Measurements from ENCODE around the gene PLS3. TPM values are rescaled to one million over a fixed set of nuclear protein-coding genes. Genes with fewer than 3 reads are reported as not detected.

Gene PLS3
- total and polyA plus RNA-seq, 4 donors = 30.9 to 90.4 (median 58.4) TPM

DNA sequence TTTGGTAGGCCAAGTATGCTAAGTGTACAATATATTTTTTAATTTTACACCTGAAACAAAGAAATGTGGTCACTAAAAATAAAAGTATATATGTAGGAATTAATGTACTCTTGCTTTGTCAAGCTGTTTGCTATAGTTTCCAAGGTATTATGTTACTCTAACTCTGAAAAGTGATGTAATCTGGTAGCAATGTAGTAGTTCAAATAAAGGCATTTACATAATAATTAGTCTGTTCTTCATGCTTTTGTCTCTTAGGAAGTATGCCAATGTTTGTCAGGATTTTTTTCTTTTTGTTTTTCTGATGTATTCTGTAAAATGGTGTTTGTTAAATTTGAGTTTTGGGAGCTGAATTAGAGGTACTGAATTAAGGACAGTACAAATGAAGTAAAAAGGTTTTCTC is 89.5 kb downstream of the PLS3 start:
- peaks cover 18% of the 10 kb centered on the region for H3K27me3 ChIP-seq (ENCODE audit: control insufficient read depth, insufficient read depth, low read length)
- no peak overlapping the region for H3K27ac ChIP-seq (ENCODE audit: low read depth, low read length)
- H3K4me3 ChIP-seq (ENCODE audit: low read depth, low read length) = no peak overlapping the region
- no peaks in the 10 kb centered on the region for H3K4me1 ChIP-seq (ENCODE audit: control insufficient read depth, insufficient read depth, low read length)
- H3K9me3 ChIP-seq (ENCODE audit: control insufficient read depth, insufficient read depth, low read length) = no peaks in the 10 kb centered on the region
- no peaks in the 10 kb centered on the region for H3K36me3 ChIP-seq (ENCODE audit: control insufficient read depth, insufficient read depth, low read length)
- no peak for DNase-seq (ENCODE audit: low read depth in 4 of 6, low spot score in 6 of 6)

GRCh38 chrX:115650916-115651315 is 89.9 kb downstream of the PLS3 start:
- H3K27me3 ChIP-seq (ENCODE audit: control insufficient read depth, insufficient read depth, low read length) = peaks cover 18% of the 10 kb centered on the region
- H3K27ac ChIP-seq (ENCODE audit: low read depth, low read length) = no peak overlapping the region
- H3K36me3 ChIP-seq (ENCODE audit: control insufficient read depth, insufficient read depth, low read length) = no peaks in the 10 kb centered on the region
- 0% methylated on average over 1 of the region's 2 CpGs for WGBS (ENCODE audit: insufficient coverage)
- DNase-seq (ENCODE audit: low read depth in 4 of 6, low spot score in 6 of 6) = peak in 3 of 6 donors; percentile 20 to 74 (median 70)
- no peak overlapping the region for H3K4me3 ChIP-seq (ENCODE audit: low read depth, low read length)
- H3K4me1 ChIP-seq (ENCODE audit: control insufficient read depth, insufficient read depth, low read length) = no peaks in the 10 kb centered on the region
- no peaks in the 10 kb centered on the region for H3K9me3 ChIP-seq (ENCODE audit: control insufficient read depth, insufficient read depth, low read length)

DNA sequence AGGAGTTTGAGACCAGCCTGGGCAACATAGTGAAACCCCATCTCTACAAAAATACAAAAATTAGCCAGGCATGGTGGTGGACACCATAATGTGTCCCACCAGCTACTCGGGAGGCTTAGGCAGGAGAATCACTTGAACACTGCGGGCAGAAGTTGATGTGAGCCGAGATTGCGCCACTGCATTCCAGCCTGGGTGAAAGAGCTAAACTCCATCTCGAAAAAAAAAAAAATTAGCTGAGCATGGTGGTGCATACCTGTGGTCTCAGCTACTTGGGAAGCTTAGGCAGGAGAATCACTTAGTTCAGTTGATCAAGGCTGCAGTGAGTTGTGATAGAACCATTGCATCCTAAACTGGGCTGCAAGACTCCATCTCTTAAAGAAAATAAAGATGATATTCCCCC is 91.2 kb downstream of the PLS3 start:
- H3K4me1 ChIP-seq (ENCODE audit: control insufficient read depth, insufficient read depth, low read length) = no peaks in the 10 kb centered on the region
- H3K36me3 ChIP-seq (ENCODE audit: control insufficient read depth, insufficient read depth, low read length) = no peaks in the 10 kb centered on the region
- no peaks in the 10 kb centered on the region for H3K9me3 ChIP-seq (ENCODE audit: control insufficient read depth, insufficient read depth, low read length)
- 100% methylated on average over 4 of the region's 5 CpGs for WGBS (ENCODE audit: insufficient coverage)
- H3K27ac ChIP-seq (ENCODE audit: low read depth, low read length) = no peak overlapping the region
- H3K27me3 ChIP-seq (ENCODE audit: control insufficient read depth, insufficient read depth, low read length) = peaks cover 19% of the 10 kb centered on the region
- no peak for DNase-seq (ENCODE audit: low read depth in 4 of 6, low spot score in 6 of 6)
- no peak overlapping the region for H3K4me3 ChIP-seq (ENCODE audit: low read depth, low read length)

DNA sequence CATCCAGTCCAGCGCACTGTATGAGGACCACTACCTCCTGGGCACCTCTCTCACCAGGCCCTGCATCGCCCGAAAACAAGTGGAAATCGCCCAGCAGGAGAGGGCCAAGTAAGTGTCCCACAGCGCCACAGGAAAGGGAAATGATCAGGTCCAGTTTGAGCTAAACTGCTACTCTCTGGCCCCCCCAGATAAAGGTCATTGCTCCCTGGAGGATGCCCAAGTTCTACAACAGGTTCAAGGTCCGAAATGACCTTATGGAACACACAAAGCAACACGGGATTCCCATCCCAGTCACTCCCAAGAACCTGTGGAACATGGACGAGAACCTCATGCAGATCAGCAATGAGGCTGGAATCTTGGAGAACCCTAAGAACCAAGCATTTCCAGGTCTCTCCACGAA is 104.1 kb downstream of the PLS3 start:
- Histone ChIP-seq H3K27ac (ENCODE audit: low read depth, low read length) (no peak overlapping the region), H3K4me3 (ENCODE audit: low read depth, low read length) (no peak overlapping the region), H3K9me3 (ENCODE audit: control insufficient read depth, insufficient read depth, low read length) (no peaks in the 10 kb centered on the region), H3K27me3 (ENCODE audit: control insufficient read depth, insufficient read depth, low read length) (peaks cover 11% of the 10 kb centered on the region), H3K4me1 (ENCODE audit: control insufficient read depth, insufficient read depth, low read length) (no peaks in the 10 kb centered on the region), H3K36me3 (ENCODE audit: control insufficient read depth, insufficient read depth, low read length) (no peaks in the 10 kb centered on the region)
- 80% methylated on average over 9 of the region's 9 CpGs for WGBS (ENCODE audit: insufficient coverage)
- DNase-seq (ENCODE audit: low read depth in 4 of 6, low spot score in 6 of 6) = no peak

- peaks cover 17% of the 10 kb centered on the region for H3K27me3 ChIP-seq (ENCODE audit: control insufficient read depth, insufficient read depth, low read length)
- peak in 2 of 6 donors; percentile 48 to 50 for DNase-seq (ENCODE audit: low read depth in 4 of 6, low spot score in 6 of 6)
Measured at GRCh38 chrX:115679460-115679859, 118.5 kb downstream of the PLS3 start.

GRCh38 chrX:115687595-115687994 is 126.6 kb downstream of the PLS3 start:
- Histone ChIP-seq H3K4me1 (ENCODE audit: control insufficient read depth, insufficient read depth, low read length) (no peaks in the 10 kb centered on the region), H3K27ac (ENCODE audit: low read depth, low read length) (no peak overlapping the region), H3K36me3 (ENCODE audit: control insufficient read depth, insufficient read depth, low read length) (no peaks in the 10 kb centered on the region), H3K27me3 (ENCODE audit: control insufficient read depth, insufficient read depth, low read length) (peaks cover 27% of the 10 kb centered on the region), H3K4me3 (ENCODE audit: low read depth, low read length) (no peak overlapping the region), H3K9me3 (ENCODE audit: control insufficient read depth, insufficient read depth, low read length) (no peaks in the 10 kb centered on the region)
- WGBS (ENCODE audit: insufficient coverage) = no CpG with 5 or more reads among the region's 4 CpGs
- peak in 1 of 6 donors; percentile 70 for DNase-seq (ENCODE audit: low read depth in 4 of 6, low spot score in 6 of 6)

More at GRCh38 chrX:115679460-115679859, 118.5 kb downstream of the PLS3 start:
- Histone ChIP-seq H3K4me3 (ENCODE audit: low read depth, low read length) (no peak overlapping the region), H3K27ac (ENCODE audit: low read depth, low read length) (no peak overlapping the region), H3K4me1 (ENCODE audit: control insufficient read depth, insufficient read depth, low read length) (no peaks in the 10 kb centered on the region), H3K9me3 (ENCODE audit: control insufficient read depth, insufficient read depth, low read length) (no peaks in the 10 kb centered on the region), H3K36me3 (ENCODE audit: control insufficient read depth, insufficient read depth, low read length) (no peaks in the 10 kb centered on the region)
- no CpG with 5 or more reads among the region's 7 CpGs for WGBS (ENCODE audit: insufficient coverage)

DNA sequence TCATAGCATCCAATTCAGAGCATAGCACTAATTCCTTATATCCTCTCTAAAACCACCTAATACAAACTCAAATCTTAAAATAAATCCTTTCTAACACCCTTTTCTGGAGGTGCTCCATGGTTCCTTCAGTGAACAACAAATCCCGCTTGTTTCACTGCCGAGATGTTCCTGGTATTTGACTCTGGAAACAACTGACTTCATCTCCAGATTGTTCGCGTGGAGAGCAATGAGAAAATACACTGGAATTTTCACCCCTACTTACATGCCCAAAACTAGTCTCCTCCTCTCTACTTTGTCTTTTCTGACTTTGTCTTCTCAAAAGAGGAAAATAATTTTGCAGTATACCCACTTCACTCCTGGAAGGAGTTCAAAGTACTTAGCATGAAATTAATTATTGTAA is 129.0 kb downstream of the PLS3 start:
- H3K36me3 ChIP-seq (ENCODE audit: control insufficient read depth, insufficient read depth, low read length) = no peaks in the 10 kb centered on the region
- no peaks in the 10 kb centered on the region for H3K4me1 ChIP-seq (ENCODE audit: control insufficient read depth, insufficient read depth, low read length)
- peak in 2 of 6 donors; percentile 6 to 21 for DNase-seq (ENCODE audit: low read depth in 4 of 6, low spot score in 6 of 6)
- H3K27ac ChIP-seq (ENCODE audit: low read depth, low read length) = peak overlapping the region; percentile 71
- peaks cover 31% of the 10 kb centered on the region for H3K27me3 ChIP-seq (ENCODE audit: control insufficient read depth, insufficient read depth, low read length)
- no peaks in the 10 kb centered on the region for H3K9me3 ChIP-seq (ENCODE audit: control insufficient read depth, insufficient read depth, low read length)
- WGBS (ENCODE audit: insufficient coverage) = 43% methylated on average over 2 of the region's 4 CpGs
- no peak overlapping the region for H3K4me3 ChIP-seq (ENCODE audit: low read depth, low read length)

DNA sequence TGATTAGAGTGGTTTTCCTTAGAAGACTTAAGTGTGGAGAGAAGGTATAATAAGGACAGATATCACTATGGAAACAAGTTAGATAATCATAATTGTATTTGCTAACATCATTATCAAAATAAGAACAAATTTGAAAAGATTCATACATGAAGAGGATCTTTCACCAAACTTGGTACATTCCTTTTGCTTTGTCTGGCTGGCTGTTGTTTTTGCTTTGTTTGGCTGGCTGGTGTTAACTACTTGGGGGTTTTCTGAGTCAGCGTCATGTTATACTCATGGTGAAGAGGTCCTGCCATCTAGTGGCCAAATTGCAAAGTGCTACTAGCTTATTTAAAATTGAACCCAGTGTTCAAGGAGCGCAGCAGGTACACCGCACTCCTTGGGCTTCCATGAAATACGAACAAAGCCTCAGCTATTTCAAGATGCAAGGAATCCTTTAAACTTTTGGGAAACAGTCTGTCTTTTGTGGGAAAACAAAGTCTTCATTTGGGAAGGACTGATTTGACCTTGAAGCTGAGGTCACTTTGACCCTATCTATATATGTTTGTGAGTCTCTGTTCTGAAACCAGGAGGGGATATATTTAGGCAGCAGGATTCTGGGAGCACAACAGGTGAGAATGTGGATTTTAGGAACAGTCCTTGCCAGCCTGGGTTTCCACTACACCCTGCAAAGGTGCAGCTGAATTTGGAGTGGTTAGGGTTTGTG is 129.7 kb downstream of the PLS3 start:
- peak overlapping the region; percentile 71 for H3K27ac ChIP-seq (ENCODE audit: low read depth, low read length)
- peak; percentile 42 to 94 (median 59) for DNase-seq (ENCODE audit: low read depth in 4 of 6, low spot score in 6 of 6)
- H3K4me1 ChIP-seq (ENCODE audit: control insufficient read depth, insufficient read depth, low read length) = no peaks in the 10 kb centered on the region
- no peak overlapping the region for H3K4me3 ChIP-seq (ENCODE audit: low read depth, low read length)
- WGBS (ENCODE audit: insufficient coverage) = 0% methylated on average over 1 of the region's 4 CpGs
- H3K27me3 ChIP-seq (ENCODE audit: control insufficient read depth, insufficient read depth, low read length) = peaks cover 32% of the 10 kb centered on the region
- H3K36me3 ChIP-seq (ENCODE audit: control insufficient read depth, insufficient read depth, low read length) = no peaks in the 10 kb centered on the region
- H3K9me3 ChIP-seq (ENCODE audit: control insufficient read depth, insufficient read depth, low read length) = no peaks in the 10 kb centered on the region

GRCh38 chrX:115693476-115693875 is 132.5 kb downstream of the PLS3 start:
- DNase-seq (ENCODE audit: low read depth in 4 of 6, low spot score in 6 of 6) = no peak
- Histone ChIP-seq H3K4me1 (ENCODE audit: control insufficient read depth, insufficient read depth, low read length) (no peaks in the 10 kb centered on the region), H3K9me3 (ENCODE audit: control insufficient read depth, insufficient read depth, low read length) (no peaks in the 10 kb centered on the region), H3K4me3 (ENCODE audit: low read depth, low read length) (no peak overlapping the region), H3K27me3 (ENCODE audit: control insufficient read depth, insufficient read depth, low read length) (peaks cover 33% of the 10 kb centered on the region), H3K36me3 (ENCODE audit: control insufficient read depth, insufficient read depth, low read length) (no peaks in the 10 kb centered on the region), H3K27ac (ENCODE audit: low read depth, low read length) (no peak overlapping the region)
- whole genome bisulfite sequencing (ENCODE audit: insufficient coverage) = 24% methylated on average over 2 of the region's 6 CpGs

- no peak overlapping the region for H3K27ac ChIP-seq (ENCODE audit: low read depth, low read length)
- H3K9me3 ChIP-seq (ENCODE audit: control insufficient read depth, insufficient read depth, low read length) = no peaks in the 10 kb centered on the region
- no peak for DNase-seq (ENCODE audit: low read depth in 4 of 6, low spot score in 6 of 6)
- 47% methylated on average over 3 of the region's 6 CpGs for WGBS (ENCODE audit: insufficient coverage)
- H3K4me3 ChIP-seq (ENCODE audit: low read depth, low read length) = no peak overlapping the region
- peaks cover 30% of the 10 kb centered on the region for H3K27me3 ChIP-seq (ENCODE audit: control insufficient read depth, insufficient read depth, low read length)
- no peaks in the 10 kb centered on the region for H3K36me3 ChIP-seq (ENCODE audit: control insufficient read depth, insufficient read depth, low read length)
- no peaks in the 10 kb centered on the region for H3K4me1 ChIP-seq (ENCODE audit: control insufficient read depth, insufficient read depth, low read length)
Measured at GRCh38 chrX:115694028-115694427, 133.1 kb downstream of the PLS3 start.
